GM12873 (cell line): Measurements from ENCODE around the gene CIB2.

Experiments
- CTCF ChIP-seq: IDR thresholded peaks from 2 replicates; pipeline ENCODE4 v1.5.1; 2012; ENCODE audit warnings: low read depth, mild to moderate bottlenecking, moderate library complexity, low read length, control low read depth; ENCODE audit not compliant: insufficient read depth; ENCODE audit errors: missing control alignments

The CIB2 gene

DNA sequence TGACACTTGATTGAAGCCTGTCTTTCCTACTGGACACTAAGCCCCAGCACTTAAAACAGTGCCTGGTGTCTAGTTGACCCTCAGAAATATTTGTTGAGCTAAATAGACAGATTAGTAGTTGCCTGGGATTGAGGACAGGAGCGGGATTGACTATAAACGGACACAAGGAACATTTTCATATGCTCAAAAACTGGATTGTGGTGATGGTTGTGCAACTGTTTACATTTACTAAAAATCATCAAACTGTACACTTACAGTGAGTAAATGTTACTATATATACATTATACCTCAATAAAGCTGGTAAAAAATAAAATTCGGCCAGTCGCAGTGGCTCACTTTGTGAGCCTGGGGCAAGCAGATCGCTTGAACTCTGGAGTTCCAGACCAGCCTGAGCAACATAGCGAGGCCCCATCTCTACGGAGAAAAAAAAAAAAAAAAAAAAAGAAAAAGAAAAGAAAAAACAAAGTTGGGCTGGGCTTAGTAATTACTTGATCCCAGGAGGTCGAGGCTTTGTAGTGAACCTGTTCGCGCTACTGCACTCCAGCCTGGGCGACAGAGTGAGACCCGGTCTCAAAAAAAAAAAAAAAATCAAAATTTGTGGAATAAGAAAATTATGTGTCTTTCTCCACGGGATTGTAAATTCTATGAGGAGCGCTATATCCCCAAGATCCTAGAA, 17.3 kb upstream of the CIB2 start:
- no peak for TF ChIP-seq CTCF

- TF ChIP-seq CTCF: no peak
Measured at GRCh38 chr15:78147566-78147965, 16.3 kb upstream of the CIB2 start.

DNA sequence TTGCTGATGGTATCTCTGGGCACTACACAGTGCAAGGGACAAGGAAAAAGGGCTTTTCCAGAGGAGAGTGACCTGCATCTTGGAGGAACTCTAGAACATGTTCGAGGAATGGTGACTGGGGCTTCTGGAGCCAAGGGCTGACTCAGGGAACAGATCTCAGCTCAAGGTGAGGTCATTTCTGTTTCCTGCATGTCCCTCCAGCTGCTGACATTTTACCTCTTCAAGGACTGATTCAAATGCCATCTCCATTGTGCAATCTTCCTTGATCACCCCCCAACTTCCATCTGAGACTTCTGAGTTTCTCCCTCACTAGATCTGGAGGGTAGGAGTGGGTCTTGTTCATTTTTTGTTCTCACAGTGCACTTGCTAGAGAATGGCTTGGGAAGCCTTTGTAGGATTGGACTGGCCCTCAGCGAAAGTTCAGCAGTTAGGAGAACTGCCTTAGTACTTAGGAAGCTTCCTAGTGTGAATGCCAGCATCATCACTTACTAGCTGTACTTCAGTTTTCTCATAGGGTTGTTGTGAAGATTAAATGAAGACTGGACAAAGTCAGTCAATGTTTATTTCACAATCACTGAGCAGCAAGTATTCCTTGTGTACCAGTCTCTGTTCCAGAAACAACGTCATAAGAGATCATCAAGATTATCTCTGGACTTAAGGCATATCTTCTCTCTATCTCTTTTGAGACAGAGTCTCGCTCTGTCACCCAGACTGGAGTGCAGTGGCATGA, 15.3 kb upstream of the CIB2 start:
- TF ChIP-seq CTCF: no peak

GRCh38 chr15:78142332-78142731, 11.1 kb upstream of the CIB2 start:
- no peak for TF ChIP-seq CTCF

- TF ChIP-seq CTCF: no peak
Measured at GRCh38 chr15:78140292-78140691, 9.0 kb upstream of the CIB2 start.

DNA sequence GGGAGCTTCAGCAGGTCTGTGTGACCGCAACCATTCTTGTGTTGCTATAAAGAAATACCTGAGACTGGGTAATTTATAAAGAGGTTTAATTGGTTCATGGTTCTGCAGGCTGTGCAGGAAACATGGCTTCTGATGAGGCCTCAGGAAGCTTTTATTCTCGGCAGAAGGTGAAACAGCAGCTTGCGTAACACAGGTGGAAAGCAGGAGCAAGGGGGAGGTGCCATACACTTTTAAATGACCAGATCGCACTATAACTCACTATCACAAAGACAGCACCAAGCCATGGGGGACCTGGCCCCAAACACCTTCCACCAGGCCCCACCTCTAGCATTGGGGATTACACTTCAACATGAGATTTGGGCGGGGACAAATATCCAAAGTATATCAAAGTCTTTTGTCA, 8.3 kb upstream of the CIB2 start:
- TF ChIP-seq CTCF: no peak

DNA sequence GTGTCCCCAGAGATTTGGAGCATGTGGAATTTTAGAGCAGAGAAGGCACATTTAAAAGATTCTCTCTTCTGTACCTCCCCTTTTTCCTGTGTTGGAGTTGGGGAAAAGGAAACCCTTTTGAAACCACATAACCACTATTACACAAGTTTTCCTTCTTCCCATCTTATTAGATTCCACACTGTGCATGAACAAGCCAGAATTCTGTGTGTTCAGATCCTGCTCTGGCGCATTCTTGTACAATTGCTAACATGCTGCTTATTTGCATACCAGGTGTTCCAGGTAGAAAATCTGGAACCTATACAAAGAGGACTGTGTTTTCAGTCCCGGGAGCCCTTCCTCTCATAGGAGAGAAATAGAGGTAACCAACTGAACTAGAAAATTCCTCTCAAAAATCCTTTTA, 2.6 kb upstream of the CIB2 start:
- TF ChIP-seq CTCF: no peak
